Lower leg skin (tissue), 3 donors: ENCODE results near the gene USP20.

Experiments used
- POLR2A ChIP-seq, 2 donors: fragments of 450-650 bp; IDR thresholded peaks; one replicate each; pipeline ENCODE4 v1.6.1; 2016 to 2017; ENCODE audit warnings: antibody characterized with exemption in 2 of 2, mild to moderate bottlenecking in 1 of 2, moderate library complexity in 1 of 2
- TF ChIP-seq, protein P1 (sequence below), 3 donors: fragments of 450-650 bp; IDR thresholded peaks; one replicate each; pipeline ENCODE4 v1.5.1; 2016; ENCODE audit warnings: antibody characterized with exemption in 3 of 3, mild to moderate bottlenecking in 3 of 3, moderate library complexity in 2 of 3

DNA sequence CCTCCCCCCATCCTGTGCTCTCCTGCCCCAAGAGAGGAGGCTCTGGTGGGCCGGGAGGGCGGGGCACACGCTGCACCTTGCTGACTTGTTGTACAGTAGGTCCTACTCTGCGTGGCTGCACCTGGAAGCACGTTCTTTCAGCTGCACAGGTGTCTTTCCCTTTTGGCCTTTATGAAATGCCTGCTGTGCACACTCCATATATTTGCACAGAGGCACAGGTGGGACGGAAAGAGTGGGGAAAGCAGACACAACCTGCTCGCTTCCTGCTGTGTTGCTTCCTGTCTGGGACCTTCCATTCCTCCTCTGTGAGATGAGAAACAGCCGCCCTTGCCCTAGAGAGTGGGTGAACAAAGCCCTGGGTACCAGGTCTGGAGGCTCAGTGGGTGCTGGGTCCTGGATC, 4.8 kb downstream of the USP20 start:
- TF ChIP-seq, protein P1, sequence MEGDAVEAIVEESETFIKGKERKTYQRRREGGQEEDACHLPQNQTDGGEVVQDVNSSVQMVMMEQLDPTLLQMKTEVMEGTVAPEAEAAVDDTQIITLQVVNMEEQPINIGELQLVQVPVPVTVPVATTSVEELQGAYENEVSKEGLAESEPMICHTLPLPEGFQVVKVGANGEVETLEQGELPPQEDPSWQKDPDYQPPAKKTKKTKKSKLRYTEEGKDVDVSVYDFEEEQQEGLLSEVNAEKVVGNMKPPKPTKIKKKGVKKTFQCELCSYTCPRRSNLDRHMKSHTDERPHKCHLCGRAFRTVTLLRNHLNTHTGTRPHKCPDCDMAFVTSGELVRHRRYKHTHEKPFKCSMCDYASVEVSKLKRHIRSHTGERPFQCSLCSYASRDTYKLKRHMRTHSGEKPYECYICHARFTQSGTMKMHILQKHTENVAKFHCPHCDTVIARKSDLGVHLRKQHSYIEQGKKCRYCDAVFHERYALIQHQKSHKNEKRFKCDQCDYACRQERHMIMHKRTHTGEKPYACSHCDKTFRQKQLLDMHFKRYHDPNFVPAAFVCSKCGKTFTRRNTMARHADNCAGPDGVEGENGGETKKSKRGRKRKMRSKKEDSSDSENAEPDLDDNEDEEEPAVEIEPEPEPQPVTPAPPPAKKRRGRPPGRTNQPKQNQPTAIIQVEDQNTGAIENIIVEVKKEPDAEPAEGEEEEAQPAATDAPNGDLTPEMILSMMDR (IDR thresholded peaks at IDR 0.05), result no peak
- no peak for TF ChIP-seq POLR2A (IDR thresholded peaks at IDR 0.05)
